Panc1 (cell line): ENCODE results near the gene HYCC2. TPM values are rescaled to one million over a fixed set of nuclear protein-coding genes. Genes with fewer than 3 reads are reported as not detected.
"Not testable (repeated sequence)": the region's sequence is repeated elsewhere in the genome, so short reads cannot be mapped to it uniquely, and the experiment has no call there.

Experiments
- ATAC-seq: fragments of 200-7000 bp; cut with Tn5 transposase; 2 replicates; pipeline ENCODE4 v1.9.1; 2020; ENCODE audit warnings: mild to moderate bottlenecking, moderate library complexity
- BruUV-seq: library from RNA; stranded (reverse); fragments of 400-500 nt; replicated peaks from 2 replicates; lab custom pipeline; 2021; lab: Mats Ljungman, UMichigan
- CTCF ChIA-PET: fragments of 300-600 bp; sonication (Branson Sonifier 250); formaldehyde crosslinking; loops from one replicate; lab custom pipeline; 2022; ENCODE audit warnings: antibody characterized with exemption; lab: Charles Lee
- POLR2A ChIA-PET: fragments of 300-600 bp; sonication (Branson Sonifier 250); formaldehyde crosslinking; loops from one replicate; lab custom pipeline; 2022; ENCODE audit warnings: antibody characterized with exemption; lab: Charles Lee
- DNase-seq: peaks from one replicate; pipeline ENCODE4 v3.0.0-alpha.2; 2010; ENCODE audit warnings: low read depth, low spot score
- H3K27ac ChIP-seq: 2 replicates; pipeline ENCODE4 v1.5.1; 2011; ENCODE audit warnings: mild to moderate bottlenecking, low read length, inconsistent platforms
- H3K27me3 ChIP-seq: fragments of 200-500 bp; sonication (Bioruptor generic); 2 replicates; pipeline ENCODE4 v1.6.0; 2014; ENCODE audit warnings: low read length, inconsistent platforms; ENCODE audit not compliant: control insufficient read depth, insufficient read depth
- H3K36me3 ChIP-seq: fragments of 200-500 bp; sonication (Bioruptor generic); 2 replicates; pipeline ENCODE4 v1.5.1; 2014; ENCODE audit warnings: inconsistent platforms, mild to moderate bottlenecking, low read length, moderate library complexity; ENCODE audit not compliant: control insufficient read depth, insufficient read depth
- H3K4me1 ChIP-seq: 2 replicates; pipeline ENCODE4 v1.5.1; 2011; ENCODE audit warnings: inconsistent platforms, mild to moderate bottlenecking, low read length, moderate library complexity; ENCODE audit not compliant: control insufficient read depth, insufficient read depth
- H3K4me3 ChIP-seq, 2 experiments: 2 replicates each; pipeline ENCODE4 v1.5.1; 2011 to 2012; ENCODE audit warnings: low read depth in 2 of 2, low read length in 2 of 2, mild to moderate bottlenecking in 2 of 2, inconsistent platforms in 1 of 2, moderate library complexity in 1 of 2
- H3K9me3 ChIP-seq: fragments of 200-500 bp; sonication (Bioruptor generic); 2 replicates; pipeline ENCODE4 v1.5.1; 2014; ENCODE audit warnings: low read depth, mild to moderate bottlenecking, inconsistent platforms, low read length, moderate library complexity; ENCODE audit not compliant: control insufficient read depth, insufficient read depth
- POLR2AphosphoS5 ChIP-seq: IDR thresholded peaks from 2 replicates; pipeline ENCODE4 v1.6.1; 2012; ENCODE audit warnings: mild to moderate bottlenecking, low read depth, low read length, moderate library complexity
- REST ChIP-seq, 2 experiments: IDR thresholded peaks; 2 replicates each; pipeline ENCODE4 v1.6.1; 2011 to 2012; ENCODE audit warnings: low read depth in 2 of 2, control low read depth in 1 of 2, low read length in 1 of 2, mild to moderate bottlenecking in 1 of 2, moderate library complexity in 1 of 2; ENCODE audit not compliant: insufficient read depth in 1 of 2
- SIN3A ChIP-seq: IDR thresholded peaks from 2 replicates; pipeline ENCODE4 v1.6.1; 2012; ENCODE audit warnings: low read depth, mild to moderate bottlenecking, low read length, moderate library complexity, borderline replicate concordance; ENCODE audit not compliant: insufficient read depth
- TCF7L2 ChIP-seq: IDR thresholded peaks from 2 replicates; pipeline ENCODE4 v1.6.1; 2011; ENCODE audit warnings: mild to moderate bottlenecking, low read depth, low read length, inconsistent platforms
- in situ Hi-C: cut with HindIII; loops from 2 replicates; pipeline ENCODE4 v1.10.0; 2016; ENCODE audit warnings: low sequenced_read_pairs, low pct_unique_long_range_greater_than_20kb
- intact Hi-C: fragments of 100-400 bp; cut with micrococcal nuclease; formaldehyde crosslinking; loops from one replicate; pipeline ENCODE4 v1.10.0; 2022; ENCODE audit not compliant: unreplicated experiment
- total RNA-seq: library from RNA; stranded (reverse); gene quantifications from one replicate; pipeline ENCODE4 v1.2.1, GENCODE V29; 2021; ENCODE audit not compliant: unreplicated experiment
- TF ChIP-seq, protein P1 (sequence below): fragments of 450-650 bp; IDR thresholded peaks from 2 replicates; pipeline ENCODE4 v1.5.1; 2017; ENCODE audit warnings: mild to moderate bottlenecking

Gene HYCC2
- total RNA-seq, 1 experiment from 2014 or later = 12.0 TPM

- CTCF ChIA-PET = interaction anchor here (0.7 kb wide), 1 partner anchor 15 kb away, joined by 4 read pairs; no protein-coding TSS in a partner anchor
- H3K4me3 ChIP-seq, H3K36me3 ChIP-seq, H3K27ac ChIP-seq, H3K9me3 ChIP-seq, H3K4me1 ChIP-seq, in situ Hi-C loops, ATAC-seq, DNase-seq, POLR2A ChIA-PET, BruUV-seq, intact Hi-C loops, H3K27me3 ChIP-seq: not testable (repeated sequence)
Measured at GRCh38 chr2:201034355-201034754, 37.1 kb downstream of the HYCC2 start.

DNA sequence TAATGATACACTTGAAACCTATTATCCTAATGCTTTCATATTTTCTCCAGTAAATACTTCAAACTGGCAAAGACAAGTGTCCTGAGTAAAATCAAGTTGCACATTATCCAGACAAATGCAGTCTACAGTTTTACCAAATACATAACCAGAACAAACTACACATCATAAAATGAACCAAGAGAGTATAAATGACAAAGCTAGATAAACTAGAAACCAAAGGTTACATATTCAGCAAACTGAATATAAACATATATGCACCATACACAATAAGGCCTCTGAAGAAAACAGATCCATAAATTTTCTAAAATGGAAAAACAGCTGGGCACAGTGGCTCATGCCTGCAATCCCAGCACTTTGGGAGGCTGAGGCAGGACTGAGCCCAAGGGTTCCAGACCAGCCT is 47.0 kb downstream of the HYCC2 start:
- no peak for DNase-seq
- CTCF ChIA-PET = no interaction called here
- Histone ChIP-seq H3K4me1 (no peaks in the 10 kb centered on the region), H3K27me3 (no peaks in the 10 kb centered on the region), H3K27ac (no peak overlapping the region), H3K36me3 (peaks cover 2% of the 10 kb centered on the region; the same call in 1 of the 2 replicates), H3K9me3 (no peaks in the 10 kb centered on the region), H3K4me3 (no peak overlapping the region)
- no peak for ATAC-seq
- intact Hi-C loops = no loop called here
- BruUV-seq = no TSS peak
- TF ChIP-seq, protein P1, sequence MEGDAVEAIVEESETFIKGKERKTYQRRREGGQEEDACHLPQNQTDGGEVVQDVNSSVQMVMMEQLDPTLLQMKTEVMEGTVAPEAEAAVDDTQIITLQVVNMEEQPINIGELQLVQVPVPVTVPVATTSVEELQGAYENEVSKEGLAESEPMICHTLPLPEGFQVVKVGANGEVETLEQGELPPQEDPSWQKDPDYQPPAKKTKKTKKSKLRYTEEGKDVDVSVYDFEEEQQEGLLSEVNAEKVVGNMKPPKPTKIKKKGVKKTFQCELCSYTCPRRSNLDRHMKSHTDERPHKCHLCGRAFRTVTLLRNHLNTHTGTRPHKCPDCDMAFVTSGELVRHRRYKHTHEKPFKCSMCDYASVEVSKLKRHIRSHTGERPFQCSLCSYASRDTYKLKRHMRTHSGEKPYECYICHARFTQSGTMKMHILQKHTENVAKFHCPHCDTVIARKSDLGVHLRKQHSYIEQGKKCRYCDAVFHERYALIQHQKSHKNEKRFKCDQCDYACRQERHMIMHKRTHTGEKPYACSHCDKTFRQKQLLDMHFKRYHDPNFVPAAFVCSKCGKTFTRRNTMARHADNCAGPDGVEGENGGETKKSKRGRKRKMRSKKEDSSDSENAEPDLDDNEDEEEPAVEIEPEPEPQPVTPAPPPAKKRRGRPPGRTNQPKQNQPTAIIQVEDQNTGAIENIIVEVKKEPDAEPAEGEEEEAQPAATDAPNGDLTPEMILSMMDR = no peak
- TF ChIP-seq REST (IDR thresholded peaks at IDR 0.05; ENCODE audit: insufficient read depth in 1 of 2, low read depth in 2 of 2, low read length in 1 of 2) (no peak), SIN3A (no peak), TCF7L2 (no peak), POLR2AphosphoS5 (no peak)
- POLR2A ChIA-PET = interaction anchor here (0.7 kb wide), 1 partner anchor 384 kb away, joined by 3 read pairs; no protein-coding TSS in a partner anchor
- in situ Hi-C loops = no loop called here

DNA sequence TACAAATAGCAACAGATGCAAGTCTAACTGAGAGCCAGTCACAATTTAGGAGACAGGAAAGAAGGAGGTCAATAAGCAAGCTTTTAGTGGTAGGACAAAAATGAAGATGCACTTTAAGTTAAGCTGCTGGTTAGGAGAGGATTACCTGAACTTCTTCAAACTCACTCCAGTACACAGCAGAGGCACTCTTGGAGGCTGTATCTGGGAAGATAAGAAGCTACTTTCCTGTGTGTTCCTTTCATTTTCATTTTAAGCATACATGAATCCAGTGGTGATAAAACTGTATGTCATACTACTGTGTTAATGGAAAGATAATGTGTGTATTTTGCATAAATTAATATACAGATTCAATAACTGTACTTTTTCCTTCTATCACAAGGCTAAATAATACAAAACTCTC is 49.6 kb downstream of the HYCC2 start:
- TSS peak; percentile 35 for BruUV-seq
- intact Hi-C loops = no loop called here
- TF ChIP-seq SIN3A (no peak), POLR2AphosphoS5 (no peak), TCF7L2 (no peak), REST (IDR thresholded peaks at IDR 0.05; ENCODE audit: insufficient read depth in 1 of 2, low read depth in 2 of 2, low read length in 1 of 2) (no peak)
- TF ChIP-seq, protein P1 = no peak
- POLR2A ChIA-PET = no interaction called here
- H3K27ac ChIP-seq = no peak overlapping the region
- H3K36me3 ChIP-seq = peaks cover 2% of the 10 kb centered on the region; the same call in 1 of the 2 replicates
- in situ Hi-C loops = no loop called here
- no peak overlapping the region for H3K4me3 ChIP-seq
- CTCF ChIA-PET = no interaction called here
- no peak for ATAC-seq
- no peak for DNase-seq
- no peaks in the 10 kb centered on the region for H3K27me3 ChIP-seq
- H3K4me1 ChIP-seq = no peaks in the 10 kb centered on the region
- no peaks in the 10 kb centered on the region for H3K9me3 ChIP-seq
